T47D (cell line): ENCODE measurements around the gene THTPA.
A peak's percentile ranks its signal among the peaks of the same experiment; 100 is the strongest.

Experiments used
- DNase-seq, 2 experiments: peaks; one replicate each; pipeline versions ENCODE4 v3.0.0 to v3.0.0-alpha.2; 2011 to 2012; ENCODE audit warnings: low read depth in 1 of 2, low spot score in 1 of 2
- JUND ChIP-seq: IDR thresholded peaks from 2 replicates; pipeline ENCODE4 v1.6.1; 2012; ENCODE audit warnings: low read depth
- in situ Hi-C: cut with HindIII; loops from 2 replicates; pipeline ENCODE4 v1.10.0; 2016; ENCODE audit warnings: low sequenced_read_pairs, low pct_unique_long_range_greater_than_20kb

Gene THTPA

GRCh38 chr14:23561259-23561658 is 5.2 kb downstream of the THTPA start:
- in situ Hi-C loops: no loop called here
- no peak for DNase-seq
- TF ChIP-seq JUND: no peak

DNA sequence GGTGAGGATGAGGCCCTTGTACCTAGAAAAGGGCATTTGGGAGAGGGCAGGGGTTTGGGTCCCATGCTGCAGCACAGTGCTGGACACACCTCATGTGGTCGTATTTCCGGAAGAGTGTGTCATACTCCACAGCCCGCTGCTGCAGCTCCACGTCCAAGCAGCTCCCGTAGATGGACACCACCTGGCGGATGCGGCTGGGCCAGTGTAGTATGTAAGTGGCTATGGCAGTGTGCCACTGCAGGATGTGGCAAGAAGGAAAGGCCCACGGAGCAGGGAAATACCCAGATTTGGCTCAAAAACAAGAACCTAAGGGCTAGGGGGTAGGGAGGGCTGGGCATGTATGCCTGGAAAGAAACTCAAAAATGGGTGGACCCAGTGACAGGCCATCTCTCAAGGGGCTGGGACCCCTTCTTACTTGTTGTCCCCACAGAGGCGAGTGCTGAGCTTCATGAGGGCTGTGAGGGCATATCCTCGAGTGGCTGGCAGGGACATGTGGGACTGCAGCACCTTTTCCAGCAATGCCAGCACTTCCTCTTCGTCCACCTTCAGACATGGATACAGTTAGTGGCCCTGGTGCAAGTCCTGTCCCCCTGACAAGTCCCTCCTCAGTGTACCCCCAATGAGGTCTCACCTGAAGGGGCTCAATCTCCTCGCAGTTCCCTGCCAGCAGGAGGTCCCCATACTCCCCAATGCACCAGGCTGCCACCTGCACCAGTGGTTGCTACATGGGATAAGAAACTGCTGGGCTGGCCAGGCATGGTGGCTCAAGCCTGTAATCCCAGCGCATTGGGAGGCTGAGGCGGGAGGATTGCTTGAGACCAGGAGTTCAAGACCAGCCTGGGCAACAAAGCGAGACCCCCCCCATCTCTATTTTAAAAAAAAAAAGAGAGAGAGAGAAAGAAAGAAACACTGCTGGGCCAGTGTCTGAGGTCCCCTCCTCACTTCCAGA is 6.1 kb downstream of the THTPA start:
- DNase-seq: no peak
- in situ Hi-C loops: no loop called here
- TF ChIP-seq JUND: no peak

- in situ Hi-C loops: no loop called here
- DNase-seq: peak in 1 of 2 experiments; percentile 40
Observed at GRCh38 chr14:23562822-23563472, 6.9 kb downstream of the THTPA start.

DNA sequence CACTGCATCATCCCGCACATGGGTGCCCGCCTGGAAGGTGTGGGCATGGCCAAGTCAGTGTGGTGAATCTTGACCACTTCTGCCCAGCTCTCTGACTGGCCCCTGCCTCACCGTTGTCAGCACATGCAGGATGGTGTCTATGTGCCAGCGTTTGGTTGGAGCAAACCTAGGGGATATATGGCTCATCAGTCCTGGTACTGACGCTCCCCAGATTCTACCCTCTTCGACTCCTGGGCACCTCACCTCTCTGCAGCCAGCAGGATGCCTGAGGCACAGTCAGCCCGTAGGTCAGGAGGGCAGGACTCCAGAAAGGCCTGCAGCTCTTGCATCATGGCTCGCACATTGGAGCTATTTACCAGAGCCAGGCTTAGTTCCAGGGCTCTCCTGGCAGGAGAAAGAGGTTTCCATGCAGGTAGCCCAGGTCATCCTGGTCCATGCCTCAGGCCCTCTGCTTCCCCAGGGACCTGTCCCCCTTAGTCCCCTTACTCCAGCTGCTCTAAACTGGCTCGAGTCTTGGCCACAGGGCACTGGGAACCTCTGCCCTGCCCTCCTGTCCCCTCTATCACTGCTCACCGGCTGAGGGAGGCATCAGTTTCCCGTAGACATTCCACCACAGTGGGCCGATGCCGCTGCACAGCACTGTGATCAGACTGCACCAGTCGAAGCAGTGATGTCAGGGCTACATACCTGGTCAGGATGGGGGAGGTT is 7.6 kb downstream of the THTPA start:
- in situ Hi-C loops: no loop called here
- no peak for TF ChIP-seq JUND
- DNase-seq: no peak

More at GRCh38 chr14:23562822-23563472, 6.9 kb downstream of the THTPA start:
- TF ChIP-seq JUND: no peak

DNA sequence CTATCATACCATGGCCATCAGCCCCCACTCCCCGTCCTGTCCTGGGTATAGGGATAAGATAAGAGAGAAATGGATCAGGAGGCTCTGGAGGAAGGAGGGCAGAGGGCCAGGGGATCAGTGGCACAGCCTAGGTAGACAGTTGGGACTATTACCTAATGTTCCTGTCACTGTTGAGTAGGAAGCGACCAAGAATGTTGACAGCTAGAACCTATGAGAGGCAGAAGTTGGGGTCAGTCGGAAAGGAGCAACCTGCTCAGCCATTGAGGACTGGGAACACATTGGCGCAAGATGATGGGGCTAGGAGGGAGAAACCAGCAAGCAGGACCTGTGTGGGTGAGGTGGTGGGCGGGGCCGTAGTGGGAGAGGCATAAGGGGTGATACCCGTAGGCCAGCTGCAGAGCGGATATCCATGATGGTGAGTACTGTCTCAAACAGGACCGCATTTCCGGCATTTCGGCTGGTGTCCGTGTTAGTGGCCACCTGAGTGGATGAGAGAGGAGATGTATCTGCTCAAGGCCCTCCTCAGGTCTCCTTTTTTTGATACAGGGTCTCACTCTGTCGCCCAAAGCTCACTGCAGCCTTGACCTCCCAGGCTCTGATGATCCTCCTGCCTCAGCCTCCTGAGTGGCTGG is 8.2 kb downstream of the THTPA start:
- no peak for DNase-seq
- in situ Hi-C loops: no loop called here
- TF ChIP-seq JUND: no peak

DNA sequence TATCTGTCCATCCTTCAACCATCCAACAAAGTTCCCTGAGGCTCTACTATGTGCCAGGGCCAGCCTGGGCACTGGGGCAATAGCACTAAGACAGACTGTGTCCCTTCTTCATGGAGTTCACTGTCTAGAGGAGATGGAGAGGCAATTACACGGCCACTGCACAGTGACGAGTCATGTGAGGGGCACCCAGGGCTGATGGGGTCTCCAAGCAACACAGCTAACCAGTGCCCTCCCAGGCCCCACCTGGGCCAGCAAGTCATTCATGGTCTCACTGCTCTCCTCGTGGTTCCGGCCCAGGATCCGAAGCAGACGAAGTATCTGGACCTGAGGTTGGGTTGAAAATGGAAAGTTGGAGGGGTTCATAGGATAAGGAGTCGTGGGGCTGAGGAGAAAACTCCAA is 8.8 kb downstream of the THTPA start:
- in situ Hi-C loops: no loop called here

DNA sequence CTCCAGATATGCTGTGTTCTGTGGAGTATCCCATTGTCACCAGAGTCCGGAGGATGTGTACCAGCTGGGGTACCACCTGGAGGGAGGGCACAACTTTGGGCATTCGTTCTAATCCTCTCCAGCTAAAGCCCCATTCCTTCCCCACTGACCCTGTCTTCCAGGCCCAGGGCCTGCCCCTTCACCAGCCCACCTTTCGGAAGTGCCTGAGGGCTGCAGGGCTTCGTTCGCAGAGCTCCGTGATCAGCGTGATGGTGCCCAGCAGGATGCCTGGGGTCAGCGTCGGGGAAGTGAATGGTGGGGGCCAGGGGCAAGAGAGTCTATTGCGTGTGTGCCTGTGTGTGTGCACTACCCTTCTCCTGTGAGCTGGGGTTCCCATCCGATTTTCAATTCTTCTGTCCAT is 9.6 kb downstream of the THTPA start:
- no peak for DNase-seq
- no peak for TF ChIP-seq JUND
- in situ Hi-C loops: no loop called here

More for the DNA sequence above, 8.8 kb downstream of the THTPA start:
- TF ChIP-seq JUND: no peak
- DNase-seq: no peak

DNA sequence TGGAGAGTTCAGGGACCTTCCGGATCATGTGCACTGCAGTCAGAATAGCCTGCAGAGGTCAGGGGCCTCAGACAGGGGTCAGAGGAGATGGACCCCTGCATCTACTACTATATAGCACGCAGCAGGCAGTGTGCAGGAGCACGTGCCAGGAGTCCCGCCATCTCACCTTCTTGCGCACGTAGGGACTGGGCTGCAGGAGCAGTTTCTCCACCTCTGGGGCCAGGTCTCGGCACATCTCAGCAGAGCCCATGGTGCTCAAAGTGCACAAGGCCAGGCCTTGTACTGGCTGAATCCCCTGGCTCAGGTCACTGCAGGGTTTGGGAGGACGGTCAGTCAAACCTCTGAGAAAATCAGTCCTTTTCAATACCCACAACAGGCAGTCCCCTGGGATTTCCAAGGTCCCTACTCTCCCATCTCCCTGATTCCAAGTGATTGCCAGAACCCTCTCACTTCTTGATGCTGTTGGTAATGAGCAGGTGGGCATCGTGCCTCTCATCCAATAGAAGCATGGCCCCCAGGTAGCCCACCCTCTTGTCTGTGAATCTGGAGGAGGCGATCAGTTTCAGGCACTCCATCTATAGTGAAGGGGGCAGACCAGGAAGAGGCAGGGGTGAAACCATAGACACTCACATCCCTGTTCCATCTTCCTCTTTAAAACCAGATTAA is 10.2 kb downstream of the THTPA start:
- in situ Hi-C loops: no loop called here
- DNase-seq: no peak
- no peak for TF ChIP-seq JUND

- no peak for TF ChIP-seq JUND
- DNase-seq: peak in 1 of 2 experiments; percentile 69
- in situ Hi-C loops: no loop called here
Observed at GRCh38 chr14:23566778-23567185, 10.7 kb downstream of the THTPA start.

DNA sequence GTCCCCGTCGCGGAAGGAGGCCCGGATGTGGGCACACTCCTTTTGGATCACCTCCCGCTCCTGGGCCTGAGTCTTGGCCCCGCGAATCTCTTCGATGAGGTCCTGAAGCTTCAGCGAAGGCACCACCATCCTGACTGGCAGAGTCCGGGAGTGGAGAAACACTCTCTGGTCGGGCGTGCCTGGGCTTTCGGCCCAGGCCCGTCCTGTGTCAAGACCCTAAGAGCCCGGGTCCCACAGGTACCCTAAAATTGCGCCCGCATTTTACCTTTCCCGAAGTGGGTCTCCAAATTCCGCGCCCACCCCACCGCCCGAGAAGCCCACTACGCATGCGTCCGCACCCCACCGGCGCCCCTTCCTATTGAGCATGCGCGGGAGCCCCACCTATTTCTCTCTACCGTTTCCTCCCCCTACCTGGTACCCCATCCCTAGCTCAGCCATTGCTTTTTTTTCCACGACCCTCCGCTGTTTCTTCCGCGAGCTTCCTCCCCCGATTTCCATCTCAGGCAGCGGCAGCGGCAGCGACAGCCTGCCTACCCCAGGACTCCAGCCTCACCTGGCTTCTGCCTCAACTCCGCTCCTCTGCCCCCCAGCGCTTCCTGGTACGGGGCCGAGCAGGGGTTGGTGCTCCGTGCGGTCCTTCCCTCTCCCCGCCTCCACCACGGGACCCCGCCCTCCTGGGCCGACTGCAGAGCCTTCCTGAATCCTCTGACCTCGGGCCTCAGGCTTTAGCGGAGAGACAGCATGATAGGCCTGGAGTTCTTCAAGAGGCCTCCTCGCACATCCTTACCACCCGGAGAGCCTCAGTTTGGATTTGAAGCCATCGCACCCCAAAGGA is 11.3 kb downstream of the THTPA start, which contains the start of gene AP1G2:
TSS of gene AP1G2 (minus strand) at position 606 of the 835 bp plus-strand sequence. CDS start at position 129, 477 bp downstream.
- TF ChIP-seq JUND: no peak
- peak; percentile 69 to 91 for DNase-seq
- in situ Hi-C loops: no loop called here

DNA sequence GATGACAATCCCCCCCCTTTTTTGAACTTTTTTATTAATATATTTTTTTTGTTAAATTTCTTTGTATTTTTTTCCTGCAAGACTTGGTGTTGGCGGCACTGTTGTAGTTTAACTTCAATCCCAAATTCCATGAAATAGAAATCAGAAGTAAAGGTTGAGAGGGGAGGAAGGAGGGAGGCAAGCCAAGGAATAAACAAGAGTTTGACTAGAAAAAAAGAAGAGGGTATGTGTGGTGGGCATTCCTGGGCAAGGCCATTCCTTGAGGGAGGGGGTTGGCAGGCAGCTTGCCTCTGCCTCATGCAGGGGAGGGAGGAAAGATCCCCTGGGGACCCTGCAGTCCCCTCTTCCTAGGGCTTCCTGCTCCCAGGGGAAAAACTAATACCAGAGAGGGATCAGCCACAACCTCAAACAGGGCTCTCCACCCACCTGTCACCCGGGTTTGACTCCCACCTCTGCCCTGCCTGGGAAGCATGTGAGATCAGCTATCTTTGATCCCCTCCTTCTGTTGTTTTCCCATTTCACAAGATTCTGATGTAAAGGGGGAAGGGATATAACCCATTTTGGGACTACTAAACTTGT is 12.0 kb downstream of the THTPA start:
- no peak for DNase-seq
- TF ChIP-seq JUND: no peak
- in situ Hi-C loops: no loop called here
